Eye (tissue), 1 donor: ENCODE data around the gene IFNG-AS1.

Experiments used
- DNase-seq: peaks from one replicate; pipeline ENCODE4 v3.0.0-alpha.2; 2015

IFNG-AS1 gene

GRCh38 chr12:67989184-67989920 lies at the start of gene IFNG-AS1:
Gene IFNG-AS1 (plus strand): TSS chr12:67989447.
- no peak for DNase-seq

- DNase-seq: no peak
Measured at GRCh38 chr12:67939611-67940010, 49.6 kb upstream of the IFNG-AS1 start.

DNA sequence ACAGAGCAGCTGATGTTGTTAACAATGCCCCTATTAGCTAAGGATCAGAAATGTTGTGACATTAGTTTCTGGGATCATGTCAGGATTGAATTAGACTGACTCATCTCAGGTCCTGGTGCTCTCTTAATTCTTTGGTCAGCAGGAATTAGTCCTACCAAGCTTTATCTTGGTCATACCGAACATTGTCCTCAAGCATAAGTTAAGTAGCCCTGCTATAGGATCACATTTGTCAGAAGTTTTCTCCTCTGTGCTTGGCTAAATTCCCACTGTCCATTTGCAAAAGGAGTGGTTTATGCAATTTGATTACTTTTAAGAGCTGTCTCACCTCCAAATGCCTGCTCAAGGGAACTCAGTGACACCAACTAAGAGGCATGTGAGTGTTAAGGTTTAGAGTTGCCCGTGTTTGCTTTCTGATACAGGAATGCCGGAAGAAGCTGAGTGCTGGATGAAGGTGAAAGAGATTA lies 48.4 kb upstream of the IFNG-AS1 start:
- no peak for DNase-seq

DNA sequence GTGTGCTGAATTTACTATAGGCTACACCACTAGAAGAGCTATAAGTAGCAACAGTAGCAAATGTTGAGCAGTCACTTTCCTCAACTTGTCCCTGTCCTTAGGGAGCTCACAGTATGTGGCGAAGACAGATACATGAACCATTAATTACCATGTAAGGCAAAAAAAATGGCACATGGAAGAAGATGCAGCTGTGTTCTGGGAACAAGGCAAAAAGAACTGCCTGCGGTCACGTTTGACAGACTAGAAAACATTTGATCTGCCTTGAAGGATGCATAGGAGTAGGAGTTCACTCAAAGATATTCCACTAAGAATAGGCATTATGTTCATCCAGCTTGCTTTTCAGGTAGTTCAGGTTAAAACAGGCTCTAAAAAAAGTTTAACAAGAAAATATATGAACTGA lies 46.5 kb upstream of the IFNG-AS1 start:
- DNase-seq: peak; percentile 47

GRCh38 chr12:67943141-67943892 lies 45.9 kb upstream of the IFNG-AS1 start:
- peak; percentile 92 for DNase-seq

- DNase-seq: no peak
Measured at GRCh38 chr12:67944093-67944492, 45.2 kb upstream of the IFNG-AS1 start.

- DNase-seq: no peak
Measured at GRCh38 chr12:67952787-67953186, 36.5 kb upstream of the IFNG-AS1 start.

DNA sequence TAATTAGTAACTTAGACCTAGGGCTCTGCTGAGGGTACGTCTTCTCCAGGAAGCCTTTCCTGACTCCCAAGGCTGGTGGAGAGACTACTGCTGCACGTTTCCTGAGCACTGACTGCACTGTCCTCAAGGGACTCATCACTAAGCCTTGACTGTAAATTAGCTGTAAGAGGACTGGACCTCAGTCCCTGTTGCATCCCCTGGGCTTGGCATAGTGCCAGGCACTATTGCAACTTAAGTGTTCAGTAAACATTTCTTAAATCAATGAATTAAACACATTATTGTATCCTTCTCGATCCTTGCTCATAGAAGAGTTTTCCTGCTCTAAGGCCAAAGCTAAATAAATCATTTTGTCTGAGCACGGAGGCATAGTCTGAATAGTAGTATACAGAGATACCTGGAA lies 31.9 kb upstream of the IFNG-AS1 start:
- DNase-seq: no peak

DNA sequence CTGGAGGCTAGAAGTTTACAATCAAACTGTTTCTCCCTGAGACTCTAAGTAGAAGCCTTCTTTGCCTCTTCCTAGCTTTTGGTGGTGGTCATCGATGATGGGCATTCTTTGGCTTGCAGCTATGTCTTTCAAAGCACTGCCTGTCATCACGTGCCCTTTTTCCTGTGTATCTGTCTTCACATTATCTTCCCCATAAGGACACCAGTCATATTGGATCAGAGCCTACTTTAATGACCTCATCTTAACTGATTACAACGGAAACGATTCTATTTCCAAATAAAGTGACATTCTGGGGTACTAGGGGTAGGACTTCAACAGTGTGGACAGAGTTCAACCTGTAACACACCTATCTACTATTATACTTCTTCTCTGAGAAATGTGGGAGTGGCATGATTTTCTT lies 31.1 kb upstream of the IFNG-AS1 start:
- DNase-seq: no peak

GRCh38 chr12:67964456-67964855 lies 24.8 kb upstream of the IFNG-AS1 start:
- no peak for DNase-seq

- DNase-seq: no peak
Measured at GRCh38 chr12:67966560-67966959, 22.7 kb upstream of the IFNG-AS1 start.

DNA sequence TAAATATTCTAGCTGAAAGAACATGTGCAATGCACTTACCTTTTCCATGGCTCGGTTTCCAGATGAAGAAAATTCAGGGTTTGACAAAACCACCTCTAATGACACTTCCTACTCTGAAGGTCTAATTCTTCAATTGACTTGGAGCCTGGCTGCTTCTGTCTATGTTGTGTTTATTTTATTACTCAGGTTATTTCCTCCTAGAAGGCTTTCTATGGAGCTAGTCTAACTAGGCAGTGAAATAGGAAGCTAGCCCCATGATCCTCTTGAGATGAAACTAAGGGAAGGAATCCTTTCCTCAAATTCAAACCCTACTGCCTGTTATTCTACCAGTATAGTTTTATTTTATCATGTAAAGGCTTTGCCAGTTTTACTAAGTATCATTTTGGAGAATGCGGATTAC lies 20.9 kb upstream of the IFNG-AS1 start:
- no peak for DNase-seq

GRCh38 chr12:67968725-67969124 lies 20.5 kb upstream of the IFNG-AS1 start:
- DNase-seq: peak; percentile 7

DNA sequence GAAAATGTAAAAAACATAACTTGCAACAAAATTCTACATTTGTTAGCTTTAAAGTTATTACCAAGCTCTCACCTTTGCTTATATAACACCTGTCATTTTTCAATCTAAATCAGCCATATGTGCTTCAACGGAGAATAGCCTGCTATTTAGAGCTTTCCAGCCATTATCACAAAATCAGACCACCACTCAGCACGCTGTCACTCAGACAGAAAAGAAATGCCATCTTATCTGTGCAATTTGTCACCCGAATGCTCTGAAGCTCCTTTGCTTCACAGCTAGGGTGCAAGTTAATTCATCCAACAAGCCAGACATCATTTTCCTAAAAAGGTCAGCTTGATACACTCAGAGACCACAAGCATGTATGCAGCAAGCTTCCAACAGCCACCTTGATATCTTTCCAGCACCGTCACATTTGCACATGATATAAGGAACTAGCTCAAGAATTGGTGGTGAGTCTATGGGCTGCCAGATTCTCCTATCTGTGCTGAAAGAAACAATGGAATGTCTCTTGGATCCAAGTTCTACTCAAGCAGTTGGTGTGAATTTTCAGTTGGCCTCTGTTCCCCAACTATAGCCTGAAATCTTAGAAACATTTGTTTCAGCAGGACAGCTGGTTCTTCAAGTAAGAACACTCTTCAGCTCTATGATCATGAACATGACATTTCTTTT lies 20.0 kb upstream of the IFNG-AS1 start:
- no peak for DNase-seq

GRCh38 chr12:67977668-67978067 lies 11.6 kb upstream of the IFNG-AS1 start:
- no peak for DNase-seq

- DNase-seq: no peak
Measured at GRCh38 chr12:67980391-67980790, 8.9 kb upstream of the IFNG-AS1 start.

- peak; percentile 6 for DNase-seq
Measured at GRCh38 chr12:67981287-67982162, 7.7 kb upstream of the IFNG-AS1 start.

DNA sequence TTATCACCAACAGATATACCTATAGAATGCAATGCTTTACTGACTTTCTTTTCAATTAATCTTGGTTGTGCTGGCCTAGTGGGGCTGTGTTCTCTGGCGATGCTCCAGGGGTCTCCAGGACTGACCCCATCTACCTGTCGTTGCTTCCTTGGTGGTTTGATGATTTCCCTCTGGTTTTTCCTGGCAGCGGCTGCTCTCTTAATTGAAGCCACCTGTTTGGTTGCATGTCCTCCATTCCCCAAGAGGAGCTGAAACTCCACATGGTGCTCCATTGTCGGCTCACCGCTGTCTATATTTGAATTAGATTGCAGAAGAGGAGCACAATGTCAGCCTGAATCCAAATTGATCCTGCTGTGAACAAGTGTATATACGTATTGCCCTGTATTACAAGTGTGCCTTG lies 7.1 kb upstream of the IFNG-AS1 start:
- DNase-seq: no peak

GRCh38 chr12:67986632-67987031 lies 2.6 kb upstream of the IFNG-AS1 start:
- no peak for DNase-seq

- no peak for DNase-seq
Measured at GRCh38 chr12:67988601-67989021, 636 bp upstream of the IFNG-AS1 start.

GRCh38 chr12:67991158-67991557 lies 1.9 kb downstream of the IFNG-AS1 start:
- no peak for DNase-seq

DNA sequence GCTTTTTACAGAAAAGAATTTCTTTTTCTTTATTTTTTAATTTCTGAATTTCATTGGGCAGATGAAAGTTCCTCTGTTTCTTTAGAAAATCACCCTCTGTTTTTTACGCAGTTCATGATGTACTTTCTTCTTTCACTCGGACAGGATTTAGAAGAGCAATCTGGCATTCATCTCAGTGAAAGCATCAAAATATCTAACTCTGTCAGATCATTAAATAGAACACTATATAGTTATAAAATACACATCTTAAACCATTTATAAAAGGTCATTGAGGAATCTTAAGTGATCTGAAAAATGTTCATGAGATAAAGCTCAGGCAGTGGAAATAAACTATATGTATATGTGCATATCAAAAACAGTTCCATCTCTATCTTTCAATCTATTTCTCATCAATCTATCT lies 3.9 kb downstream of the IFNG-AS1 start:
- DNase-seq: no peak

DNA sequence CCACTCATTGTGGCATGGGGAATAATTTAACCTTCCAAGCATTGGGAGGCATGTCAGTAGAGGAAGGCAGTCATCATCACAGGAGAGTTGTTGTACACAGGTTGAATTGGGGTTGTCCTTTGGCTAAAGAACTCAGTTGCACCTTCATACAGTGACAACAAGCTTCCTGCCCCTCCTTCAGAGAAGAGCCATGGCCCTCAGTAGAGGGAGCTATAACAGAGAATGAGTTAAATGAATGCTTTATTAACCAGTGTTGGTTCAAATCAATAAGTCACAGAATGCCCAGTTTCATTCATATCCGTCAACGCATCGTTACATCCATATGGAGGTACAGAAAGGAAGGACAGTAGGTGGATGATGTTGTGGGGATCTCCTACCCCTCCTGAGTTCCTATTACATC lies 4.8 kb downstream of the IFNG-AS1 start:
- no peak for DNase-seq
